GM12872 (cell line): ENCODE data around the gene KCNH4.

Source experiments
- CTCF ChIP-seq: IDR thresholded peaks from 3 replicates; pipeline ENCODE4 v1.5.1; 2011; ENCODE audit warnings: low read depth, mild to moderate bottlenecking, low read length, moderate library complexity; ENCODE audit not compliant: insufficient read depth

The KCNH4 gene

GRCh38 chr17:42199416-42200011 lies 18.6 kb upstream of the KCNH4 start:
- TF ChIP-seq CTCF: no peak

- TF ChIP-seq CTCF: no peak
Observed at GRCh38 chr17:42198897-42199296, 18.0 kb upstream of the KCNH4 start.

GRCh38 chr17:42197564-42198156 lies 16.7 kb upstream of the KCNH4 start:
- TF ChIP-seq CTCF: no peak

GRCh38 chr17:42193969-42194899 lies 13.3 kb upstream of the KCNH4 start, which contains the start of gene GHDC:
Gene GHDC (minus strand): TSS chr17:42194494. CDS start chr17:42193581, 913 bp downstream.
- no peak for TF ChIP-seq CTCF

GRCh38 chr17:42193216-42193968 lies 12.4 kb upstream of the KCNH4 start:
- TF ChIP-seq CTCF: no peak

GRCh38 chr17:42192189-42193126 lies 11.5 kb upstream of the KCNH4 start:
- no peak for TF ChIP-seq CTCF
